NCI-H1092 treated with DMSO at 0.1 percent for 48 hours (cell line): ENCODE data around the gene P2RX2.

Experiments
- DNase-seq: peaks from one replicate; lab custom pipeline; 2025; lab: John Stamatoyannopoulos, UW

Gene P2RX2

GRCh38 chr12:132638541-132639408 is 20.2 kb downstream of the P2RX2 start:
- DNase-seq, result no peak

- DNase-seq, result no peak
Observed at GRCh38 chr12:132639956-132640520, 21.5 kb downstream of the P2RX2 start.

- DNase-seq, result no peak
Observed at GRCh38 chr12:132640936-132641335, 22.4 kb downstream of the P2RX2 start.

- DNase-seq, result no peak
Observed at GRCh38 chr12:132641811-132642650, 23.5 kb downstream of the P2RX2 start.

GRCh38 chr12:132642846-132643835 is 24.6 kb downstream of the P2RX2 start:
- no peak for DNase-seq

GRCh38 chr12:132646850-132647249 is 28.3 kb downstream of the P2RX2 start:
- no peak for DNase-seq

- no peak for DNase-seq
Observed at GRCh38 chr12:132647858-132648257, 29.3 kb downstream of the P2RX2 start.

GRCh38 chr12:132648616-132649225 is 30.1 kb downstream of the P2RX2 start:
- no peak for DNase-seq

GRCh38 chr12:132649226-132649945 is 30.8 kb downstream of the P2RX2 start:
- no peak for DNase-seq

GRCh38 chr12:132651444-132652100 is 33.0 kb downstream of the P2RX2 start:
- peak; percentile 93 for DNase-seq

- DNase-seq, result no peak
Observed at GRCh38 chr12:132653567-132654290, 35.2 kb downstream of the P2RX2 start.

GRCh38 chr12:132657004-132657727 is 38.6 kb downstream of the P2RX2 start:
- no peak for DNase-seq

GRCh38 chr12:132658149-132658894 is 39.7 kb downstream of the P2RX2 start:
- DNase-seq, result no peak

- DNase-seq, result no peak
Observed at GRCh38 chr12:132659146-132659545, 40.6 kb downstream of the P2RX2 start.

- DNase-seq, result no peak
Observed at GRCh38 chr12:132660052-132660451, 41.5 kb downstream of the P2RX2 start.

GRCh38 chr12:132660996-132661395 is 42.4 kb downstream of the P2RX2 start:
- no peak for DNase-seq

GRCh38 chr12:132661972-132662371 is 43.4 kb downstream of the P2RX2 start:
- DNase-seq, result no peak
